ENCODE results near the gene PLXNA2.

DNA sequence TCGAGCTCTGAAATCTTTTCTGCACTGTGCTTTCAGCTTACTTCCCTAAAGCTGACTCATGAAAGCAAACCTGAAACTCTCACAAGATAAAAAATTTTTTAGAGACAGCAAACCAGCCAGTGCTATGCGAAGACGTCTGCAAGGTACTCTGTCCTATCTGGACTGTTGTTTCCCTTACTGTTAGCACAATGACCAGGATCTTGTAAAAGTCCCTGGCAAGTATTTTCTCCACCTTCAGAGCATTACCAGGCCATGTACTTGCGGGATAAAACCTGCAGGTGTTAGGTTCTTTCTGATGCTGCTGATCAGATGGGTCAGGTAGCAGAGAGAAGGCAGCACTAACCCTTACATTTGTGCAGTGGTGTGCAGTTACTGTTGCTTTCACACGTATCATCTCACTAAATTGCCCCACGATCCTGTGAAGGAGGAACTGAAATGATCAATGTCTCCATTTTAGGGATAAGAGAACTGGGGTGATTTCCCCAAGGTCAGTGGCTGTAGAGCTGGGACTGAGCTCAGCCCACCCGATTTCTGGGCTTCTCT lies 56.6 kb downstream of the PLXNA2 start:
- TF ChIP-seq POLR2AphosphoS5 (IDR thresholded peaks at IDR 0.05; ENCODE audit: low read depth, low read length) (no peak), POLR2A (IDR thresholded peaks at IDR 0.05; ENCODE audit: low read depth, low read length) (no peak; the same call in 1 of the 2 replicates)

All from GM12891 (cell line).